Measurements from ENCODE around the gene PITPNM2. TPM values are rescaled to one million over a fixed set of nuclear protein-coding genes. Genes with fewer than 3 reads are reported as not detected.

The PITPNM2 gene
- total and polyA plus RNA-seq, 2 experiments from 2014 or later, result 0.82 to 3.0 TPM

DNA sequence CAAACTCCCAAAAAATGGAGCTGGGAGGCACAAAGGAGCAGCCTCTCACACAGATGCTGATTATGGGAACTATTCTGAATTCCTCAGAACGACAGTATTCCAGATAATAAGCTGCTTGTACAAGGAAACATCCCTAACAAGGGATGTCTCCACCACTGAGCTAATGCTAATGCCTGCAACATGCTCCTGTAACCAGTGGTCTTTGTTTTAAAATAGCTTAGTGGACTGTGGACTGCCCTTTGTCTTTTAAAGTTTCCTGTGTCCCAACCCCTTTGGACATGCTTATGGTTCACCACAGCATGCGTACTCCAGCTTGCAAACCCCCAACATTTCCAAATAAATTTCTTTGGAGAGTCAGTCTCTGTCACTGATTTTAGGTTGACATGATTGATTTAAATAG is 16.4 kb upstream of the PITPNM2 start:
- Mint-ChIP-seq H3K4me3 (no peak overlapping the region), H3K27me3 (ENCODE audit: insufficient read depth, low read depth, poor library complexity) (no peaks in the 10 kb centered on the region), H3K27ac (peak overlapping the region; percentile 18; the same call in 1 of the 2 replicates), H3K36me3 (ENCODE audit: low read depth) (peaks cover 35% of the 10 kb centered on the region), H3K9me3 (no peaks in the 10 kb centered on the region), H3K4me1 (peaks cover 9% of the 10 kb centered on the region)
- Histone ChIP-seq H3K9me2 (ENCODE audit: insufficient read depth) (no peaks in the 10 kb centered on the region), H3K27ac (ENCODE audit: low read depth) (no peak overlapping the region), H3K27me3 (ENCODE audit: insufficient read depth) (no peaks in the 10 kb centered on the region), H4K20me1 (replicated peaks; ENCODE audit: insufficient read depth) (no peaks in the 10 kb centered on the region), H3K79me2 (replicated peaks; ENCODE audit: insufficient read depth) (no peaks in the 10 kb centered on the region), H3F3A (replicated peaks; ENCODE audit: low read depth) (no peaks in the 10 kb centered on the region; the same call in 1 of the 2 replicates), H3K4me1 (ENCODE audit: insufficient read depth) (no peaks in the 10 kb centered on the region), H3K4me2 (no peak overlapping the region), H3K4me3 (no peak overlapping the region), H3K36me3 (ENCODE audit: insufficient read depth) (no peaks in the 10 kb centered on the region), H2AFZ (no peak overlapping the region)
- TF ChIP-seq NANOG (IDR thresholded peaks at IDR 0.05; ENCODE audit: borderline replicate concordance), result no peak
- TF ChIP-seq EZH2 (IDR thresholded peaks at IDR 0.05; ENCODE audit: low read depth, unreplicated experiment), result no peak
- no peak for TF ChIP-seq EZH2phosphoT487 (IDR thresholded peaks at IDR 0.05; ENCODE audit: unreplicated experiment)
- no peak for TF ChIP-seq CREB1 (CRISPR knock-in tag; IDR thresholded peaks at IDR 0.05; ENCODE audit: low read depth)
- DNase-seq (ENCODE audit: low spot score), result no peak
- ATAC-seq, result no peak

DNA sequence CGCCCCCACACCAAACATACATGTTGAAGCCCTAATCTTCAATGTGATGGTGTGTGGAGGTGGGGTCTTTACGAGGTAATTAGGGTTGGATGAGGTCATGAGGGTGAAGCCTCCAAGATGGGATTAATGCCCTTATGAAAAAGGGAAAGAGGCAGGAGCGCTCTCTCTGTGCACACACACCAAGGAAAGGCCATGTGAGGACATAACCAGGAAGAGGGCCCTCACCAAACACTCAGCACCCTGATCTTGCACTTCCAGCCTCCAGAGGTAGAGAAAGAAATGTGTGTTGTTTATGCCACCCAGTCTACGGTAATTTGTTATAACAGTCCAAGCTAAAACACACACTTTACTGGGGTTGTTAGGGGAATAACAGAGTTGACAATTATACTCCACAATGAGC is 14.6 kb upstream of the PITPNM2 start:
- peaks cover 5% of the 10 kb centered on the region; the same call in 1 of the 2 replicates for H3K36me3 ChIP-seq (ENCODE audit: insufficient read depth)
- Mint-ChIP-seq H3K4me3 (no peak overlapping the region), H3K9me3 (no peaks in the 10 kb centered on the region), H3K4me1 (peaks cover 9% of the 10 kb centered on the region), H3K36me3 (ENCODE audit: low read depth) (peaks cover 38% of the 10 kb centered on the region), H3K27me3 (ENCODE audit: insufficient read depth, low read depth, poor library complexity) (no peaks in the 10 kb centered on the region), H3K27ac (peak overlapping the region; percentile 8; the same call in 1 of the 2 replicates)
- no peaks in the 10 kb centered on the region; the same call in 1 of the 2 replicates for H3F3A ChIP-seq (replicated peaks; ENCODE audit: low read depth)
- no peaks in the 10 kb centered on the region for H3K4me1 ChIP-seq (ENCODE audit: insufficient read depth)
- no peaks in the 10 kb centered on the region for H4K20me1 ChIP-seq (replicated peaks; ENCODE audit: insufficient read depth)
- no peaks in the 10 kb centered on the region for H3K9me2 ChIP-seq (ENCODE audit: insufficient read depth)
- no peak overlapping the region for H3K4me3 ChIP-seq
- no peaks in the 10 kb centered on the region for H3K79me2 ChIP-seq (replicated peaks; ENCODE audit: insufficient read depth)
- DNase-seq (ENCODE audit: low spot score) (no peak), ATAC-seq (no peak)
- H3K4me2 ChIP-seq, result no peak overlapping the region
- no peak overlapping the region for H3K27ac ChIP-seq (ENCODE audit: low read depth)
- H3K27me3 ChIP-seq (ENCODE audit: insufficient read depth), result no peaks in the 10 kb centered on the region
- H2AFZ ChIP-seq, result no peak overlapping the region
- TF ChIP-seq, protein P1, sequence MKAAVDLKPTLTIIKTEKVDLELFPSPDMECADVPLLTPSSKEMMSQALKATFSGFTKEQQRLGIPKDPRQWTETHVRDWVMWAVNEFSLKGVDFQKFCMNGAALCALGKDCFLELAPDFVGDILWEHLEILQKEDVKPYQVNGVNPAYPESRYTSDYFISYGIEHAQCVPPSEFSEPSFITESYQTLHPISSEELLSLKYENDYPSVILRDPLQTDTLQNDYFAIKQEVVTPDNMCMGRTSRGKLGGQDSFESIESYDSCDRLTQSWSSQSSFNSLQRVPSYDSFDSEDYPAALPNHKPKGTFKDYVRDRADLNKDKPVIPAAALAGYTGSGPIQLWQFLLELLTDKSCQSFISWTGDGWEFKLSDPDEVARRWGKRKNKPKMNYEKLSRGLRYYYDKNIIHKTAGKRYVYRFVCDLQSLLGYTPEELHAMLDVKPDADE (IDR thresholded peaks at IDR 0.05), result no peak
- no peak for TF ChIP-seq CREB1 (CRISPR knock-in tag; IDR thresholded peaks at IDR 0.05; ENCODE audit: low read depth)
- TF ChIP-seq, protein P2, sequence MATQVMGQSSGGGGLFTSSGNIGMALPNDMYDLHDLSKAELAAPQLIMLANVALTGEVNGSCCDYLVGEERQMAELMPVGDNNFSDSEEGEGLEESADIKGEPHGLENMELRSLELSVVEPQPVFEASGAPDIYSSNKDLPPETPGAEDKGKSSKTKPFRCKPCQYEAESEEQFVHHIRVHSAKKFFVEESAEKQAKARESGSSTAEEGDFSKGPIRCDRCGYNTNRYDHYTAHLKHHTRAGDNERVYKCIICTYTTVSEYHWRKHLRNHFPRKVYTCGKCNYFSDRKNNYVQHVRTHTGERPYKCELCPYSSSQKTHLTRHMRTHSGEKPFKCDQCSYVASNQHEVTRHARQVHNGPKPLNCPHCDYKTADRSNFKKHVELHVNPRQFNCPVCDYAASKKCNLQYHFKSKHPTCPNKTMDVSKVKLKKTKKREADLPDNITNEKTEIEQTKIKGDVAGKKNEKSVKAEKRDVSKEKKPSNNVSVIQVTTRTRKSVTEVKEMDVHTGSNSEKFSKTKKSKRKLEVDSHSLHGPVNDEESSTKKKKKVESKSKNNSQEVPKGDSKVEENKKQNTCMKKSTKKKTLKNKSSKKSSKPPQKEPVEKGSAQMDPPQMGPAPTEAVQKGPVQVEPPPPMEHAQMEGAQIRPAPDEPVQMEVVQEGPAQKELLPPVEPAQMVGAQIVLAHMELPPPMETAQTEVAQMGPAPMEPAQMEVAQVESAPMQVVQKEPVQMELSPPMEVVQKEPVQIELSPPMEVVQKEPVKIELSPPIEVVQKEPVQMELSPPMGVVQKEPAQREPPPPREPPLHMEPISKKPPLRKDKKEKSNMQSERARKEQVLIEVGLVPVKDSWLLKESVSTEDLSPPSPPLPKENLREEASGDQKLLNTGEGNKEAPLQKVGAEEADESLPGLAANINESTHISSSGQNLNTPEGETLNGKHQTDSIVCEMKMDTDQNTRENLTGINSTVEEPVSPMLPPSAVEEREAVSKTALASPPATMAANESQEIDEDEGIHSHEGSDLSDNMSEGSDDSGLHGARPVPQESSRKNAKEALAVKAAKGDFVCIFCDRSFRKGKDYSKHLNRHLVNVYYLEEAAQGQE (IDR thresholded peaks at IDR 0.05; ENCODE audit: unreplicated experiment), result no peak
- TF ChIP-seq, protein P3, sequence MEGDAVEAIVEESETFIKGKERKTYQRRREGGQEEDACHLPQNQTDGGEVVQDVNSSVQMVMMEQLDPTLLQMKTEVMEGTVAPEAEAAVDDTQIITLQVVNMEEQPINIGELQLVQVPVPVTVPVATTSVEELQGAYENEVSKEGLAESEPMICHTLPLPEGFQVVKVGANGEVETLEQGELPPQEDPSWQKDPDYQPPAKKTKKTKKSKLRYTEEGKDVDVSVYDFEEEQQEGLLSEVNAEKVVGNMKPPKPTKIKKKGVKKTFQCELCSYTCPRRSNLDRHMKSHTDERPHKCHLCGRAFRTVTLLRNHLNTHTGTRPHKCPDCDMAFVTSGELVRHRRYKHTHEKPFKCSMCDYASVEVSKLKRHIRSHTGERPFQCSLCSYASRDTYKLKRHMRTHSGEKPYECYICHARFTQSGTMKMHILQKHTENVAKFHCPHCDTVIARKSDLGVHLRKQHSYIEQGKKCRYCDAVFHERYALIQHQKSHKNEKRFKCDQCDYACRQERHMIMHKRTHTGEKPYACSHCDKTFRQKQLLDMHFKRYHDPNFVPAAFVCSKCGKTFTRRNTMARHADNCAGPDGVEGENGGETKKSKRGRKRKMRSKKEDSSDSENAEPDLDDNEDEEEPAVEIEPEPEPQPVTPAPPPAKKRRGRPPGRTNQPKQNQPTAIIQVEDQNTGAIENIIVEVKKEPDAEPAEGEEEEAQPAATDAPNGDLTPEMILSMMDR (conservative IDR thresholded peaks at IDR 0.05; ENCODE audit: low read depth in 2 of 2), result no peak
- TF ChIP-seq JUNB (IDR thresholded peaks at IDR 0.05; ENCODE audit: unreplicated experiment), result no peak
- TF ChIP-seq ZNF114 (CRISPR knock-in tag; IDR thresholded peaks at IDR 0.05), result no peak

Measured in GM23338 (cell line).